Activated T-cell treated with anti-CD3 and anti-CD28 coated beads for 1 hour (primary cell): ENCODE data around the gene VAPA.

Source experiments
- DNase-seq: peaks from one replicate; pipeline ENCODE4 v3.0.0-alpha.2; 2020; ENCODE audit warnings: low read depth

Gene VAPA

GRCh38 chr18:9914584-9915290 is 921 bp downstream of the VAPA start:
- DNase-seq = peak; percentile 63

- no peak for DNase-seq
These were observed 1.7 kb downstream of the VAPA start for GRCh38 chr18:9915291-9916076.

GRCh38 chr18:9916077-9916639 is 2.3 kb downstream of the VAPA start:
- no peak for DNase-seq

GRCh38 chr18:9916808-9917207 is 3.0 kb downstream of the VAPA start:
- DNase-seq = no peak

- DNase-seq = no peak
These were observed 4.3 kb downstream of the VAPA start for GRCh38 chr18:9918016-9918680.

GRCh38 chr18:9919564-9920232 is 5.9 kb downstream of the VAPA start:
- no peak for DNase-seq

GRCh38 chr18:9922592-9923311 is 8.9 kb downstream of the VAPA start:
- DNase-seq = no peak

- DNase-seq = no peak
These were observed 10.6 kb downstream of the VAPA start for GRCh38 chr18:9924371-9924943.

GRCh38 chr18:9925369-9925768 is 11.6 kb downstream of the VAPA start:
- no peak for DNase-seq

GRCh38 chr18:9925795-9926194 is 12.0 kb downstream of the VAPA start:
- no peak for DNase-seq

- no peak for DNase-seq
These were observed 12.5 kb downstream of the VAPA start for GRCh38 chr18:9926223-9926894.

GRCh38 chr18:9926977-9927376 is 13.2 kb downstream of the VAPA start:
- no peak for DNase-seq

- no peak for DNase-seq
These were observed 13.7 kb downstream of the VAPA start for GRCh38 chr18:9927392-9928063.

GRCh38 chr18:9928646-9929259 is 14.9 kb downstream of the VAPA start:
- no peak for DNase-seq

GRCh38 chr18:9930299-9930884 is 16.6 kb downstream of the VAPA start:
- no peak for DNase-seq

- DNase-seq = no peak
These were observed 17.3 kb downstream of the VAPA start for GRCh38 chr18:9931146-9931545.

- DNase-seq = no peak
These were observed 17.9 kb downstream of the VAPA start for GRCh38 chr18:9931678-9932077.

GRCh38 chr18:9933865-9934264 is 20.0 kb downstream of the VAPA start:
- DNase-seq = no peak

- no peak for DNase-seq
These were observed 20.5 kb downstream of the VAPA start for GRCh38 chr18:9934274-9934673.
